HCT116 (cell line): ENCODE data around the gene GPAM.

Source experiments
- CTCF ChIP-seq, 3 experiments: fragments of 200-600 bp in 1 of 3; sonication (generic) in 1 of 3; IDR thresholded peaks in 2 of 3; conservative IDR thresholded peaks in 1 of 3; 2 replicates each; pipeline ENCODE4 v1.5.1; 2012 to 2017; ENCODE audit warnings: low read depth in 2 of 3, low read length in 2 of 3, antibody characterized with exemption in 1 of 3, borderline replicate concordance in 1 of 3, control low read depth in 1 of 3, mild to moderate bottlenecking in 1 of 3, mixed read lengths in 1 of 3, mixed run types in 1 of 3, moderate library complexity in 1 of 3; ENCODE audit not compliant: insufficient read depth in 1 of 3
- EGR1 ChIP-seq: IDR thresholded peaks from 2 replicates; pipeline ENCODE4 v1.6.1; 2012; ENCODE audit warnings: low read depth
- EZH2 ChIP-seq: fragments of 200-600 bp; sonication (generic); IDR thresholded peaks from 2 replicates; pipeline ENCODE4 v1.6.1; 2017; ENCODE audit warnings: antibody characterized with exemption, mixed run types
- EZH2phosphoT487 ChIP-seq: fragments of 200-600 bp; IDR thresholded peaks from 2 replicates; pipeline ENCODE4 v1.6.1; 2018; ENCODE audit warnings: antibody characterized with exemption, borderline replicate concordance
- MAX ChIP-seq: IDR thresholded peaks from 2 replicates; pipeline ENCODE4 v1.6.1; 2012
- POLR2A ChIP-seq: IDR thresholded peaks from 2 replicates; pipeline ENCODE4 v1.7.0; 2011; ENCODE audit warnings: borderline replicate concordance; ENCODE audit not compliant: insufficient read depth, insufficient read length; ENCODE audit errors: extremely low read depth
- POLR2AphosphoS5 ChIP-seq: IDR thresholded peaks from 2 replicates; pipeline ENCODE4 v1.6.1; 2011; ENCODE audit warnings: mild to moderate bottlenecking, low read depth, low read length, moderate library complexity
- RAD21 ChIP-seq: IDR thresholded peaks from 2 replicates; pipeline ENCODE4 v1.6.1; 2012; ENCODE audit warnings: low read depth, mild to moderate bottlenecking
- REST ChIP-seq: IDR thresholded peaks from 2 replicates; pipeline ENCODE4 v1.6.1; 2012; ENCODE audit warnings: low read depth
- SIN3A ChIP-seq: IDR thresholded peaks from 2 replicates; pipeline ENCODE4 v1.6.1; 2012; ENCODE audit warnings: low read depth
- TCF7L2 ChIP-seq: IDR thresholded peaks from 2 replicates; pipeline ENCODE4 v1.7.0; 2011; ENCODE audit warnings: borderline replicate concordance, inconsistent platforms; ENCODE audit not compliant: insufficient read depth, insufficient read length; ENCODE audit errors: extremely low read depth
- YY1 ChIP-seq: IDR thresholded peaks from 2 replicates; pipeline ENCODE4 v1.6.1; 2011; ENCODE audit warnings: low read length, low read depth, moderate library complexity, mild to moderate bottlenecking; ENCODE audit not compliant: insufficient replicate concordance; ENCODE audit errors: extremely low read depth
- ZBTB33 ChIP-seq: IDR thresholded peaks from 2 replicates; pipeline ENCODE4 v1.6.1; 2011; ENCODE audit warnings: mild to moderate bottlenecking, low read length, moderate library complexity; ENCODE audit not compliant: insufficient replicate concordance; ENCODE audit errors: extremely low read depth
- ZNF274 ChIP-seq: fragments of 200-500 bp; sonication (Bioruptor generic); IDR thresholded peaks from 2 replicates; pipeline ENCODE4 v1.6.1; 2014; ENCODE audit warnings: mild to moderate bottlenecking, low read depth, low read length, inconsistent platforms

- TF ChIP-seq CTCF (IDR thresholded peaks at IDR 0.05 in 2 of 3, conservative IDR thresholded peaks at IDR 0.05 in 1 of 3; ENCODE audit: borderline replicate concordance in 1 of 3, insufficient read depth in 1 of 3, low read depth in 2 of 3, low read length in 2 of 3) (no peak), POLR2AphosphoS5 (no peak), POLR2A (no peak), REST (no peak), EZH2phosphoT487 (no peak), ZNF274 (no peak), RAD21 (no peak), EZH2 (no peak), MAX (no peak), EGR1 (no peak), SIN3A (no peak), TCF7L2 (no peak), YY1 (no peak), ZBTB33 (no peak)
Observed at GRCh38 chr10:112222799-112223198, 39.2 kb upstream of the GPAM start.
